Measurements from ENCODE around the gene ZDHHC22. TPM values are rescaled to one million over a fixed set of nuclear protein-coding genes. Genes with fewer than 3 reads are reported as not detected.

Gene ZDHHC22
- total RNA-seq, 2 experiments from 2014 or later = not detected

GRCh38 chr14:77133720-77134338 lies 7.8 kb downstream of the ZDHHC22 start:
- CTCF ChIA-PET = interaction anchor here (0.8 to 1.0 kb wide), 3 partner anchors 9 to 18 kb away, joined by 3 to 4 read pairs (median 3); no protein-coding TSS in a partner anchor
- POLR2A ChIA-PET = no interaction called here

DNA sequence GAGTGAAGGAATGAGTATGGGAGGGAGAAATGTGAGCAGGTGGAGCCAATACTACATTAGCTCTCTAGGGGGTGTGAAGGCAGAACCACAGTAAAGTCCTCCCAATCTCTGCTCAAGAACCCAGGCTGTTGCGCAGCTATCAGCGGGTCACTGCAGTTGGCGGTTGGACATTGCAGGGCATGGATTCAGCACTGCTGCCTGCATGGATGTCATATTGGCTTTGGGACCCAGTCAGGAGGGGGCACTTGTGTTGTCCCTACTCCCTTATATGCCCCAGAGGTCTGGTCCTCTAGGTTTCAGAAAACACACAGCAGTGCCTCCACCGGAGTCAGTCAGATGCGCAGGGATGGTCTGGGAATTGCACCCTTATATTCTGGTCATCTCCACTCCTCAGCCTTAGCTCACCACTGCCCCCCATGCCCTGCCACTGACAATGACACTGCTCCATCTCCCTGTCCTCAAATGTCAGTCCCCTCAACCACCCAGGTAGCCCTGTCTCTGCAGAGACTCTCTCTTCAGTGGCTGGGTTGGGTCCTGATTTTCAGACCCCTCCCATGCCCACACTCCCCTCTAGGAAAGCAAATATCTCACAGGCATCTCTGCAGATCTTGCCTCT lies 9.6 kb downstream of the ZDHHC22 start:
- ChIA-PET POLR2A (no interaction called here), CTCF (no interaction called here)

- ChIA-PET POLR2A (no interaction called here), CTCF (no interaction called here)
Observed at GRCh38 chr14:77131206-77131605, 10.4 kb downstream of the ZDHHC22 start.

GRCh38 chr14:77130386-77130785 lies 11.2 kb downstream of the ZDHHC22 start:
- CTCF ChIA-PET = no interaction called here
- POLR2A ChIA-PET = no interaction called here

- CTCF ChIA-PET = interaction anchor here (0.9 kb wide), 1 partner anchor 215 kb away, joined by 3 read pairs; no protein-coding TSS in a partner anchor
- POLR2A ChIA-PET = no interaction called here
Observed at GRCh38 chr14:77128414-77128891, 13.1 kb downstream of the ZDHHC22 start.

GRCh38 chr14:77126461-77126990 lies 15.1 kb downstream of the ZDHHC22 start:
- CTCF ChIA-PET = interaction anchor here (0.7 kb wide), 1 partner anchor 15 kb away, joined by 4 read pairs; the partner anchor contains the start of gene ZDHHC22
- POLR2A ChIA-PET = no interaction called here

DNA sequence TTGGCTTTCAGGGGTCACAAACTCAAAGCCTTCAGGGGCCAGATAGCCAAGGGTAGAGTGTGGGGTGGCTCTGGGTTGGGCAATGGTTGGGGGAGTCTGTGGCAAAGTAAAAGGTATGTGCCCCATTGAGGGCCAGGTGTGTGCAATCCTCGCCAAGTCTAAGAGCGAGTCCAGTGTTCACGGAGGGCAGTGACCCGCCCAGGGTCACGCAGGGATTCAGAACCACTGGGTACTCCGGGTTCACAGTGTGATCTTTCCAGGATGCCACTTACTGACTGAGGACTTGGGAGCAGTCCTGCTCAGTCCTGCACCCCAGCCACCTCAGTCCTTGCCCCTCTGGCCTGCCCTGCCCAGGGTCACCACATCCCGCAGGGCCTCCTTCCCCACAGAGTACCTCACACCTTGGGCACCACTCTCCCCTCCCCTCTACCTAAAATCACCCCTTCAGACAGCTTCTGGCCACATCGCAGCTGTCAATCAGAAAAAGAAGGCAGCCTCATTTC lies 15.7 kb downstream of the ZDHHC22 start:
- POLR2A ChIA-PET = no interaction called here
- CTCF ChIA-PET = no interaction called here

DNA sequence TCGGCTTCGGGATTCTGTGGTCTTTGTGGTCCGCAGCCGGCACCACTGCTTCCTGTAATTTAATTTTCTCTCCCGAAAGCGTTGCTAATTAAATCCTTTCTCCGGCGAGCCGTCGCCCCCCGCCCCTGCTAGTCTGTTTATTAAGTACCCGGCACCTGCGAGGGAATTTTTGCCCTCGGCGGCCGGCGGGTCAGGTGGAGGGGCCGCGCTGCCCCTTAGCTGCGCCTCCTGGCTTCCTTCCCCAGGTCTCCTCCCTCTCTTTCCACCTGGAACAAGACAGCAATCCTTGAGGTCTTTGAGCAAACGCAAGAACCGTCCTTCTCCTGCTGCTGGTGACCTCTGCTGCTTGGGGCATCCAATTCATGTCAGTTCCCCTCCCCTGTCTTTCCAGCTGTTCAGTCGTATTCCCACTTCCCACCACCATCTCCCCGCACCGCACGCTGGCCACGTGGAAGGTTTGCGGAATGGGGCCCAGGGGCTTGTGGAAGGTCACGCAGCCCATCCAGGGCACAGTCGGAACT lies 16.2 kb downstream of the ZDHHC22 start:
- POLR2A ChIA-PET = no interaction called here
- CTCF ChIA-PET = no interaction called here

GRCh38 chr14:77124345-77125280 lies 17.0 kb downstream of the ZDHHC22 start:
- CTCF ChIA-PET = interaction anchor here (0.7 to 2.8 kb wide), 8 partner anchors 11 to 258 kb away, joined by 3 to 12 read pairs (median 3); partner anchors contain the start of gene ZDHHC22
- POLR2A ChIA-PET = interaction anchor here (0.7 to 1.0 kb wide), 2 partner anchors 26 to 162 kb away, joined by 3 to 4 read pairs; partner anchors contain the start of gene CIPC

DNA sequence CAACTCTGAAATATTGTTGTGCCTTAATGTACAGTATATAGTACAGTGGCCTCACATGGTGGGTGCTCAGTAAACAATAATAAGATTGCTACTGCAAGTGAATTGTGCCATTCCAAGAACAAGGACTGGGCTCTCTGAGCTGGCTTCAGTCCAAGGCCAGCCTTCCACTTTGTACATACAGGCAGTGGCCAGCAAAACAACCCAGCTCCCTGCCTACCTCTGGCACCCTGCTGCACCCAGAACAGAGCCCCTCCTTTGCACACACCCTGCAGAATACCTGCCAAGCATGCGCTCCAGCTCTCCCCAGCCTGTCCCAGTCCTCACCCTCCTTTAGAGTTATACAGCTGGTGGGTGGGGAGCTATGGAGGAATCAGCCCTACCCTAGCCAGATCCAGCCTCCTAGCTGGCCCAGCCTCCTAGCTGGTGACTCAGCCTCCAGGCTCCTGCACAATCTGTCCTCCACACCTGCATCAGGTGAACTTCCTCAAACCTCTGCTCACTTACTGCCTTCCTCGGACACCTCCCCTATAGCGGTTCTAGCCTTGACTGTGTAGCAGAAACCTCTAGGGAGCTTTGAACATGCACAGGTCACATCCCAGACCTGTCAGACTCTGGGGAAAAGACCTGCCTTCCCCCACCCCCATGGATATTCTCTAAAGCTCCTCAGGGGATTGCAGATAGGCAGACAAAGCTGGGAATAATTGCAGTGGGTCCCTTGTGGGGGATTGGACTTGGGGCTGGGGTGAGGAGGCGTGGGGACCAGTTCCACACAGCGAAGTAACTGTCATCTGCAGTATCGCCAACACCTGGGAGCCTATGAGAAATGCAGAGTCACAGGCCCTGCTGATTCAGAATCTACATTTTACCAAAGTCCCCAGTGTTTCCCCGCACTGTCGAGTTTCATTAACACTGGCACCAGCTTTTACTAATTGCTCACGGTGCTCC lies 17.9 kb downstream of the ZDHHC22 start:
- ChIA-PET CTCF (interaction anchor here (0.6 to 2.8 kb wide), 12 partner anchors 12 to 257 kb away, joined by 3 to 12 read pairs (median 3); partner anchors contain the start of gene ZDHHC22), POLR2A (interaction anchor here (0.7 to 1.4 kb wide), 4 partner anchors 25 to 198 kb away, joined by 3 to 8 read pairs (median 4); partner anchors contain the start of gene CIPC)

- ChIA-PET POLR2A (interaction anchor here (1.2 to 1.4 kb wide), 2 partner anchors 24 to 199 kb away, joined by 3 to 8 read pairs; partner anchors contain the start of gene CIPC), CTCF (interaction anchor here (0.6 to 2.8 kb wide), 5 partner anchors 13 to 193 kb away, joined by 3 to 12 read pairs (median 4); no protein-coding TSS in a partner anchor)
Observed at GRCh38 chr14:77122526-77123125, 19.0 kb downstream of the ZDHHC22 start.

GRCh38 chr14:77120771-77121743 lies 20.5 kb downstream of the ZDHHC22 start:
- ChIA-PET POLR2A (interaction anchor here (0.6 kb wide), 2 partner anchors 21 to 23 kb away, joined by 3 to 7 read pairs; partner anchors contain the start of gene CIPC), CTCF (interaction anchor here (0.6 to 1.8 kb wide), 4 partner anchors 22 to 288 kb away, joined by 3 to 5 read pairs (median 4); no protein-coding TSS in a partner anchor)

DNA sequence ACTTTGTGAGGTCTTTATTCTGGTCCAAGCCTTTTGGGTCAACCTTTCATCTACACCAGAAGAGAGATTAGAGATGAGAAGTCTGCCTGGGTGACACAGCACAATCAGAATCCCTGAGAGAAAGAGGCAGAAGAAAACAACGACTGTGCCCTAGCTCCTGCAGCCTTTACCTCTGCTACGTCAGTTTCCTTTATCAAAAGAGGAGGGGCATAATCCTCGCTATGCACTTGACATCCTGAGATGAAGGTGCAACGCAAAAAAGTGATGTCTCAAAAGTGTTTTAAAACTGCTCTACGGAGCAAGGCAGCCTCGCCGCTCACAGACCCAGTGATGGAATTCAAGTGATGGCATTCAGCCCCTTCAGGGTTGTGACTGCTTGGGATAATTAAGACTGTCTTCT lies 21.7 kb downstream of the ZDHHC22 start:
- ChIA-PET POLR2A (interaction anchor here (0.6 kb wide), 1 partner anchor 20 kb away, joined by 7 read pairs; no protein-coding TSS in a partner anchor), CTCF (interaction anchor here (0.6 to 1.8 kb wide), 3 partner anchors 21 to 57 kb away, joined by 3 to 5 read pairs (median 3); no protein-coding TSS in a partner anchor)

GRCh38 chr14:77116172-77116817 lies 25.3 kb downstream of the ZDHHC22 start:
- CTCF ChIA-PET = no interaction called here
- POLR2A ChIA-PET = no interaction called here

- ChIA-PET CTCF (no interaction called here), POLR2A (interaction anchor here (1.0 kb wide), 1 partner anchor 87 kb away, joined by 3 read pairs; no protein-coding TSS in a partner anchor)
Observed at GRCh38 chr14:77114609-77115008, 27.0 kb downstream of the ZDHHC22 start.
